ENCODE data around the gene FMNL2.

GRCh38 chr2:152582081-152582480 is 247.1 kb downstream of the FMNL2 start:
- TF ChIP-seq CHD1 (IDR thresholded peaks at IDR 0.05; ENCODE audit: low read depth, low read length) (no peak), RAD21 (IDR thresholded peaks at IDR 0.05; ENCODE audit: low read length) (no peak), CTCF (conservative IDR thresholded peaks at IDR 0.05; ENCODE audit: low read depth, low read length) (no peak), POLR2A (IDR thresholded peaks at IDR 0.05; ENCODE audit: low read depth, low read length) (no peak), SMC3 (IDR thresholded peaks at IDR 0.05; ENCODE audit: low read depth, low read length) (no peak), CEBPB (IDR thresholded peaks at IDR 0.05; ENCODE audit: low read depth, low read length) (no peak), ELK1 (IDR thresholded peaks at IDR 0.05; ENCODE audit: borderline replicate concordance, low read depth, low read length) (no peak), BHLHE40 (IDR thresholded peaks at IDR 0.05; ENCODE audit: low read depth, low read length) (no peak), RFX5 (IDR thresholded peaks at IDR 0.05; ENCODE audit: low read depth, low read length) (no peak)

All from IMR-90 (cell line).